ENCODE data around the gene TOB1. TPM values are rescaled to one million over a fixed set of nuclear protein-coding genes. Genes with fewer than 3 reads are reported as not detected.

TOB1 gene
- total and polyA plus RNA-seq, 2 donors (not counting 1 experiment from before 2014, with no cell fraction given) = 23.3 to 28.9 TPM

- Mint-ChIP-seq H3K27me3 (peaks cover 22% of the 10 kb centered on the region), H3K27ac (no peak overlapping the region), H3K4me1 (no peaks in the 10 kb centered on the region), H3K9me3 (ENCODE audit: insufficient read depth) (no peaks in the 10 kb centered on the region), H3K4me3 (no peak overlapping the region)
- Histone ChIP-seq H2AFZ (ENCODE audit: insufficient read depth, low read depth, low read length, poor library complexity, severe bottlenecking) (no peak overlapping the region), H4K20me1 (ENCODE audit: control insufficient read depth, insufficient read depth, low read length, poor library complexity, severe bottlenecking) (no peaks in the 10 kb centered on the region), H3K79me2 (ENCODE audit: control insufficient read depth, insufficient read depth, low read length) (no peaks in the 10 kb centered on the region), H3K4me2 (replicated peaks; ENCODE audit: low read depth, low read length, poor library complexity, severe bottlenecking) (no peak overlapping the region), H3K9me3 (ENCODE audit: control extremely low read depth in 1 of 3, control insufficient read depth in 2 of 3, insufficient read depth in 1 of 3, low read length in 2 of 3) (no peaks in the 10 kb centered on the region), H3K4me1 (ENCODE audit: control insufficient read depth in 2 of 2, insufficient read depth in 2 of 2, low read length in 2 of 2) (no peaks in the 10 kb centered on the region), H3K36me3 (replicated peaks in 1 of 2; ENCODE audit: control extremely low read depth in 1 of 2, control insufficient read depth in 1 of 2, extremely low read depth in 1 of 2, insufficient read depth in 2 of 2, low read length in 1 of 2) (no peaks in the 10 kb centered on the region), H3K9ac (ENCODE audit: low read length) (no peak overlapping the region), H3K4me3 (ENCODE audit: control extremely low read depth in 1 of 5, extremely low read depth in 1 of 5, insufficient read depth in 1 of 5, low read depth in 2 of 5, low read length in 4 of 5) (no peak overlapping the region), H3K27ac (ENCODE audit: low read length in 2 of 2) (no peak overlapping the region), H3K27me3 (replicated peaks in 1 of 4; ENCODE audit: control extremely low read depth in 1 of 4, control insufficient read depth in 3 of 4, insufficient read depth in 4 of 4, low read length in 3 of 4) (peaks cover 0 to 5% (median under 1%) of the 10 kb centered on the region in 4 experiments)
- ATAC-seq (ENCODE audit: low read depth) (no peak), DNase-seq (no peak)
- ChIA-PET CTCF (no interaction called here), POLR2A (no interaction called here)
- 93% methylated on average over 11 of the region's 12 CpGs for WGBS (ENCODE audit: insufficient coverage)
- TF ChIP-seq CTCF (IDR thresholded peaks at IDR 0.05) = no peak
- TF ChIP-seq EZH2 (IDR thresholded peaks at IDR 0.05; ENCODE audit: borderline replicate concordance, insufficient read depth, low read depth, low read length, poor library complexity, severe bottlenecking) = no peak
- intact Hi-C loops (cut with micrococcal nuclease) = no loop called here
Measured at GRCh38 chr17:50830994-50831393, 35.2 kb downstream of the TOB1 start.

GRCh38 chr17:50830352-50830751 is 35.8 kb downstream of the TOB1 start:
- ATAC-seq (ENCODE audit: low read depth) (no peak), DNase-seq (no peak)
- 87% methylated on average over 5 of the region's 5 CpGs for WGBS (ENCODE audit: insufficient coverage)
- Histone ChIP-seq H3K4me3 (ENCODE audit: control extremely low read depth in 1 of 5, extremely low read depth in 1 of 5, insufficient read depth in 1 of 5, low read depth in 2 of 5, low read length in 4 of 5) (no peak overlapping the region), H3K4me1 (ENCODE audit: control insufficient read depth in 2 of 2, insufficient read depth in 2 of 2, low read length in 2 of 2) (no peaks in the 10 kb centered on the region), H3K79me2 (ENCODE audit: control insufficient read depth, insufficient read depth, low read length) (no peaks in the 10 kb centered on the region), H4K20me1 (ENCODE audit: control insufficient read depth, insufficient read depth, low read length, poor library complexity, severe bottlenecking) (no peaks in the 10 kb centered on the region), H3K9ac (ENCODE audit: low read length) (no peak overlapping the region), H3K27me3 (replicated peaks in 1 of 4; ENCODE audit: control extremely low read depth in 1 of 4, control insufficient read depth in 3 of 4, insufficient read depth in 4 of 4, low read length in 3 of 4) (peaks cover 0 to 5% (median under 1%) of the 10 kb centered on the region in 4 experiments), H3K4me2 (replicated peaks; ENCODE audit: low read depth, low read length, poor library complexity, severe bottlenecking) (no peak overlapping the region), H2AFZ (ENCODE audit: insufficient read depth, low read depth, low read length, poor library complexity, severe bottlenecking) (no peak overlapping the region), H3K36me3 (replicated peaks in 1 of 2; ENCODE audit: control extremely low read depth in 1 of 2, control insufficient read depth in 1 of 2, extremely low read depth in 1 of 2, insufficient read depth in 2 of 2, low read length in 1 of 2) (no peaks in the 10 kb centered on the region), H3K9me3 (ENCODE audit: control extremely low read depth in 1 of 3, control insufficient read depth in 2 of 3, insufficient read depth in 1 of 3, low read length in 2 of 3) (no peaks in the 10 kb centered on the region), H3K27ac (ENCODE audit: low read length in 2 of 2) (no peak overlapping the region)
- Mint-ChIP-seq H3K9me3 (ENCODE audit: insufficient read depth) (no peaks in the 10 kb centered on the region), H3K4me1 (no peaks in the 10 kb centered on the region), H3K4me3 (no peak overlapping the region), H3K27me3 (peaks cover 22% of the 10 kb centered on the region), H3K27ac (no peak overlapping the region)
- TF ChIP-seq CTCF (IDR thresholded peaks at IDR 0.05) = no peak
- TF ChIP-seq EZH2 (IDR thresholded peaks at IDR 0.05; ENCODE audit: borderline replicate concordance, insufficient read depth, low read depth, low read length, poor library complexity, severe bottlenecking) = no peak
- ChIA-PET POLR2A (no interaction called here), CTCF (interaction anchor here (0.9 kb wide), 1 partner anchor 22 kb away, joined by 3 read pairs; no protein-coding TSS in a partner anchor)
- intact Hi-C loops (cut with micrococcal nuclease) = no loop called here
